ENCODE data around the gene MED15.

MED15 gene

GRCh38 chr22:20510811-20511577, 3.6 kb downstream of the MED15 start:
- DNase-seq: no peak

GRCh38 chr22:20511578-20512229, 4.3 kb downstream of the MED15 start:
- no peak for DNase-seq

DNA sequence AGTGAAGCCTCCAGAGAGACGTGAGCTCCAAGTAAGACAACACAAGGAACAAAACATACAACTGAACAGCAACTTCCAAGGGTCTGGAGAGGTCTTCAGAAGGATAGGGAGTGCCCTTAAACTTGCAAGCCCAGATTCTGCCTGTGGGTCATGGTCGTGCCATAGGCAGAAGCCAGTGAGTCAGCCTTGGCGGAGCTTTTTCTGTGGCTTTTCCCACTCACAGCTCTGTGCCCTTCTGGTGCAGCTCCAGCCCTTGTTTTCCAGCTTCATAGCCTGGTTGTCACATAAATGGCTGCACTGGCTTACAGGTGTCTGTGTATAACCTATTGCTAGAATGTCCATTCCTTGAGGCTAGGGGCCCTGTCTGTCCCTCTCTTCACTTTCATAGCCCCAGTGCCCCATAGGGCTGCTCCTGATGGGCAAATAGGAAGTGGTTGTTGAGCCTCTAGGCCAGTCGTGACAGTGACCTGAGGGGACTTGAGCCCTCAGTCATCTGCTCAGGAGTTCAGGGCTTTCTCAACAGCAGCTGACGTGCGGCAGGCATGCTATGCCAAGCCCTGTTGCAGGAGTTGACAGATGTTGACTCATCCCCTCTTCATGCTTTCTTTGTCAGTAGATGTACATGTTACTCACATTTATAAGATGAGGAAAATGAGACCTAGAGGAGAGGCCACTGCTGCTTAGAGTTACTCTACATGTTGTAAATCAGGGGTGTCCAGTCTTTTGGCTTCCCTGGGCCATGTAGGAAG, 7.4 kb downstream of the MED15 start:
- no peak for DNase-seq

- DNase-seq: no peak
Measured at GRCh38 chr22:20516399-20516798, 9.0 kb downstream of the MED15 start.

DNA sequence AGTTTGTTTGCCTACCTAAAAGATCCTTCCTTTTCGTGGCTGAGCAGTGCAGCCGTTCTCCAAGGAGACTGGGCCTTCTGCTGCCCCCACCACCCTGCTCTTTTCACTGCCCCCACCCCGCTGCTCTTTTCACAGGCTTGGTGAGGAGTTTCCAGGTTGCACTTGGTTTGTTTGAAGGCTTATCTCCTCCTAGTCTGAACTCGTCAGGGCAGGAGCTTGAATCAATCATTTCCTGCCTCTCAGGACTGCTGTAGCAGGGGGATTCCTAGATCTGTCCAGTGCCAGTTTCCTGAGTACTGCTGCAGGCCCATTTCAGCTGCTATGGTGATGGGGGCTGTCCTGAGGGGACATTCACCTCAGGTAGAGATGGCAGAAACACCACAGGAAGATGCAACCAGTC, 10.0 kb downstream of the MED15 start:
- DNase-seq: no peak

DNA sequence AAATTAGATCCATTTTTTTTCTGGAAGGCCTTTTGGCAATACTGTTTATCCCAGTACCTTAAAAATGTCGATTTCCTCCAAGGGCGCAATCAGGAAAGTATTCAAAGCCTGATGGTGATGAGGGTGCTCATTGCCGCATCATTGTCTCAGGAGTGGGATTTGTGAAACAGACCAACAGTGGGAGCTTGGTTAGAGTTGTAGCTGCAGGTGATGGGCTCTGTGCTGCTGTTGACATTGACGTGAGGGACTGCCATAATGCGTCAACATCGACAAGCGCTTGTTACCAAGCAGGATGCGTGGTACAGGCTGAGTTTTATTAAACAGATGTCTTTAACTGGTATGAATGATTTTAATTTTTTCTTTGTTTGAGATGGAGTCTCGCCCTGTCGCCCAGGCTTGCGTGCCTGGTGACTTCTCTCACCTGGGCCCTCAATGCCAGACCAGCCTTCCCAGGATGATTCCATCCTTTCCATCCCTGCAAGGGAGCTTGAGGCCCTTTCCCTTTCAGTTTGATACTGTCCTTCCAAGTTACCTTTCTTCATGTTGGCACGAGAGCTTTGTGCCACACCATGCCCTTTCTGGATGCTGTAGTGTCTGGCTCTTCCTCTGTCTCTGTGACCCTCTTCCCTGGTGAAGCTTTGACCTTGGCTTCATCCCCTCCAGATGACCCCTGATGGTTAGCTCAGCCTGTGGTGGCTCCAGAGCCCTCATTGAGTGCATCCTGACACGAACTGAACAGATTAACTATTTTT, 10.6 kb downstream of the MED15 start:
- DNase-seq: no peak

DNA sequence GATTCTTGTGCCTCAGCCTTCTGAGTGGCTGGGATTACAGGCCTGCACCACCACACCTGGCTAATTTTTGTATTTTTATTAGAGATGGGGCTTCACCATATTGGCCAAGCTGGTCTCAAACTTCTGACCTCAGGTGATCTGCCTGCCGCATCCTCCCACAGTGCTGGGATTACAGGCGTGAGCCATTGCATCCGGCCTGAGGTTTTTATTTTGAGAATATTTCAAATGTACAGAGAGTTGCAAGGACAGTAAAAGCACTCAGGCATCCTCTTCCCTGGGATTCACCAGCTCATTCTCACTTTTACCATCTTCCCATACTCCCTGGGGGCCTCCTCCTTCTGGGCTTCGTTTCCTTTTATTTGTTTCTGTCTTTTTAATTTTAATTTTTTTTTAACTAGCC, 12.1 kb downstream of the MED15 start:
- no peak for DNase-seq

DNA sequence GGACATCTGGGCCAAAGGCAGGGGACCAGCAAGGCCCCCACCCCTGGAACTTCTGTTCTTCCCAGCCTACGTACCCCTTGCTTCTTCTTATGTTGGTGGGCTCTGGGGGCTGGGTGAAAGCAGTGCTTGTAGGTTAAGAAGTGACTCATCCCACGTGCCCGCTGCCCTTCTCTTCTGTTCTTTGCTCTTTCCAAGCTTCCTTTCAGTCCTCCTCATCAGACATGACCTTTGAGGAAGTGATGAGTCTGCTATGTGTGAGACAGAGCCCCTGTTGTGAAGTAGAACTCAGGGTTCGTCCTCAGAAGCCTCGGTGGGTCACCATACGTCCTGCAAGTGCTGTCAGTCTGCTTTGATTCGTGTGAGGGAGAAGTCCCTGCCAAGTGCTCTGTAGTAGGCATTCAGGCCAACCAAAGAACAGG, 12.7 kb downstream of the MED15 start:
- DNase-seq: no peak

DNA sequence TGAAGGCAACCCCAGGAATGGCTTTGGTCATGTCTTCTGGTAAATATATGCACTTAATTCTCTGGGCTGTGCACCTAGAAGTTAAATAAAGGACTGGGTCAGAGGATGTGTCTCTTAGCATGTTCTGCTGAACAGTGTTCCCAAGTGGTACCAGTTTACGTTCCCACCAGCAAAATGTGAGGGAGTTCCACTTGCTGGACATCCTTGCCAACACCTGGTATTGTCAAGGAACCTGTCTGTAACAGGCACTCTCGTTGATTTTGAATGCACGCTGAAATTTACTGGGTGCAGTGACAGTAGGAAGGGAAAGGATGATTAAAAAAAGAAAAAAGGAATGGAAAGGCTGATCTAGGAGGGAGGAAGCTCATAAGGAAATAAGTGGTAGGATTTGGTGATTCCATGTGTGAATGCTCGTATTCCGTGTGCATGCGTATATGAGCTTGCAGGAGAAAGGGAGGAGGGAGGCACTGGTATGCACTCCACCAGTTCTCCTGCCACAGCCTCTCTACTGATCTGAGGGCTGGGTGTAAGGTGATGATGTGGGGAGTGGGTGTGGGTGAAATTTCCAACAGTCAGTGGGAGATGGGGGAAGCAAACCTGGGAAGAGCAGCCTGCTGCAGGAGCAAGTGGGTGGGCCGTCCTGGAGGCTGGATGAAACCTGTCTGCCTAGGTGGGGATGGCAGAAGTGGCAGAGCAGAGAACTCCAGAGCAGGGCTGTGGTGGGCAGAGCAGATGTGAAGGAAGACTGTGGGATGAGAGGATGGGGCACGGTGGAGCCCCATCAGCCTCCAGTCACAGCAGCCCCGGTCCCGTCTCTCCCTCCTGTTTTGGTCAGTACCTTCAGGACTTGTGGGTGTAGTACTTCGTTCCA, 15.0 kb downstream of the MED15 start:
- DNase-seq: no peak

DNA sequence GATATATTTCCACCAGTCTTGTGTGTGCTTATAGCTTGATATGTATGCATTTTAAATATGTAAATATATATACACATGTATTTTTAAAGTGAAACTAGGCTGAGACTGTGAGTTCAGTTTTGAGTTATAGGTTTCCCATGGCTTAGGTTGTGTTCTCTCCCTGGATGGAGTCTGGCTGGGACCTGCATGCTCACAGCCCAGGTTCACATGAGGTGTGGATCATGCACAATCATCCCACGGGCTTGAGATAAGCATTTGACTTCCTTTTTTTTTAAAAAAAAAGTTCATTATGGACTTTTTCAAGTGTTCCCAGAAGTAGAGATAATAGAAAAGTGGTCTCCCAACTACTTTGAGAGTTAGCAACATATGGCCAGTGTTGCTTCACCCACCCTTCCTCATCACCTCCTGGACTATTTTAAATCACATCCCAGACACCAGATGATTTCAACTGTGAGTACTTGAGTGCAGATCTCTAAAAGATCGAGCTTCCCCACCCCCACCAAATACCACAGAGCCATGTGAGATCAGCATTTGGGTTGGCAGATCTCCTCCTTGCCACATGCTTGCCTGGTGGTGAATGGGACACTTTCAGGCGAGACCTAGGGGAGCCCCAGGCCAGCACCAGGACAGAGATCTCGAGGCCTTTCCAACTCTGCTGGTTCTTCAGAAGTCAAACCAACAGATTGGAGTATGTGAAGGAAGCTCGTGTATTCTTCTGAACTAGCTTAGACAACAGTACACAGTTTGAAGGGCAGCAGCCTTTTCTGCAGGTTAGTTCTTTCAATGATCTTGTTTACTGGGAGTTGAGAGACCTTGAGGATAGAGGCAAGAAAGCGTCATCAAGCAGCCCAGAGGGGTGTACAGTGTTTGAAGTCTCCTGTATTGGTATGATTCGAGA, 15.9 kb downstream of the MED15 start:
- no peak for DNase-seq

DNA sequence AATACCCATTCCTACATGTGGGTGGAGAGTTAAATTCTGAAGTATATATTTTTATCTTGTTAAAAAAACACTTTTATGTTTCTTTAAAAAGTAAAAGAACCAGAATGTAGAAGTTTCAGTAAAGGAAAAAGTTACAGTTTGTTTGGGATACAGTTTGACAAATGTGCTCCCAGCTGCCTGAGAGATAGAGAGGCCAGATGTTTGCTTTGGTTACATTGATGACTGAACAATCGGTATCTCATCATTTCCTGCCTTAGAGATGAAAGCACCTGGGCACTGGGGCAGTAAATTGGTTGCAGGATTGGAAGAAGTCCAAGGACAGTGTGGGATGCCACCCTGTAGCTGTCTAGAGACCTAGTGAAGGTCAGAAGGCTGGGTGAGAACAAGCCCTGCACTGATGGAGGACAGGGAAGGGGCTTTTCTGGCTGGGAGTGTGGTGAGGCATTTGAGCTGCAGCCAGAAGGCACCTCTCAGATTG, 16.6 kb downstream of the MED15 start:
- no peak for DNase-seq

GRCh38 chr22:20525048-20525447, 17.6 kb downstream of the MED15 start:
- no peak for DNase-seq

DNA sequence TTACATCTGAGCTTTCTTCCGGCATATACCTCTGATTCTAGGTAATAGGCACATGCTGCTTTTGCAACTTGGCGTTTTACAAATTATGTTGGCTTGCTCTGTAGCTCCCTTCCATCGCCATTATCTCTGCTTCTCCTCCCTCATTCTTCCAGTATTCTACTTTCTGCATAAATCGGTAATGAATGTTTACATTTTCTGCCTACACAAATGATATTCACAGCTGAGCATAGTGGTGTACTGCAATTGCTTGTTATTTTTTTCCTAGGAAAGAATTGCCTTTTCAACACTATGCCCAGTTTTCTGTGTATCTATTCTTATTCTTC, 18.9 kb downstream of the MED15 start:
- DNase-seq: no peak

GRCh38 chr22:20526628-20527355, 19.4 kb downstream of the MED15 start:
- no peak for DNase-seq

GRCh38 chr22:20528405-20528978, 21.1 kb downstream of the MED15 start:
- no peak for DNase-seq

DNA sequence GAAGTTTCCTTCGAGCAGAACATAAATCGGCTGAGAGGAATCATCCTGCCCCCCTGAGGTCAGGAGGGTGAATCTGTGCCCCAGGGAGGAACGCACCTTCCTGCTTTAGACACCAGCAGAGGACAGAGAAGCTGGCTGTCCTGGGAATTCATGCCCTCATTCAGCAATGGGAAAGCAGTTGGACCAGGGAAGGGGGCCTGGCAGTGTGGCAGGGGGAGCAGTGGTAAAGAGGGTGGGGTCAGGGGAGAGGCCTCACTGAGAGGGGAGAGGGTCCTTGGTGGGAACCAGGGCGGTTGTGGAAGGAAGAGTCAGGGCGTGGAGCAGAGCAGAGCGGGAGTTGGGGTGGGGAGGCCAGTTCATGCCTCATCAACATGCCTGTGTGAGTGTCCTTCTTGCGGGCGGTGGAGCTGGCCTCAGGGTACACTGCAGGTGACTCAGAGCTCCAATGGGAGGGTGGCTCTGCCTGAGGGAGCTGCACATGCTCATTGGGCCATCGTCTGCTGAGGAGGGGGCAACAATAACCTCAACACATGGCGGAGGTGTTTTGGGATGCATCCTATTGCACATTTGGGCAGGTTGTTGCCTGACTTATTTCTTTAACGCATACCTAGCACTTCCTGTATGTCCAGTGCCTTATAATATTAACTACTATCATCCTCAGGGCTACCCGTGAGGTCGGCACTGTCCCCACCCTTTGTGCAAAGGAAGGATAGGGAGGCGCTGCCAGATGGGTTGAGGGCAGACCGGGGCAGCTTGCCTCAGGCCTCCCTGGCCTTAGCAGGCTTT, 23.2 kb downstream of the MED15 start:
- DNase-seq: no peak

- no peak for DNase-seq
Measured at GRCh38 chr22:20531154-20531403, 23.7 kb downstream of the MED15 start.

DNA sequence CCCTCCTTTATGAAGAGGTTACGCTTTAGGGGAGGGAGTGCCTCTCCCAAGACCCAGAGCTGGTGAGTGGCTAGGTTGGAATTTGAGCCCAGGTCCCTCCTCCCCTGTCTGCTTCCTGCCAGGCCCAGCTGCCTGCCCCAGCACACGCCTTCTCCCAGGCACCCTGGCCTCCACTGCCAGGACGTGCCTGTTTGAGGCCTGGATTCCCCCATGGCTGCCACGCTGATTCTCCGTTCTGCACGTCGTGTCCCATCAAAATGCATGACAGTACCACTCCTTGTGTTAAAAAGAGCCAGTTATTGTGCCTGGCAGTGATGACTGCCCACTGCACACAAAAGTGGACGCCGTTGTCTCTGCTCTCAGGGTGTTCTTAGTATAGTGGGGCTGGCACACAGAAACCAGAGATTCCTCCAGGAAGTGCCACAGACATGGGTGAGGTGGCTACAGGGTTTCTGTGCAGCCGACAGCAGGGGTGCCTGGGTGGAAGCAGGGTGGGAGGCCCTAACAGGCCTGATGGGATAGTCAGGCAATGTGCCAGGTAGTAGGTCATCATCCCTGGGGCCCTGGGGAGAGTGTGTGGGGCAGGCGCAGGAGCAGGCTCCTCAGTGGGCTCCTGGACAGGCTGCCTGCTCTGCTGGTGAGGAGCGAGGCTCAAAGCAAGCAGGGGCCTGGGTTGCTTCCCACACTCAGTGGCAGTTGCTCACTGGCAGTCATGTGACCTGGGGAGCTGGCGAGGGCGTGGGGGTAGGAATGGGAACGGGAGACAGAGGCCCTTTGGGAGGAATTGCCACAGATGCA, 24.2 kb downstream of the MED15 start:
- DNase-seq: no peak

All from NCI-H748 treated with DMSO at 0.1 percent for 48 hours (cell line).